Endometrium (tissue), 2 donors: ENCODE measurements around the gene TOLLIP.
A peak's percentile ranks its signal among the peaks of the same experiment; 100 is the strongest.
"Not testable (repeated sequence)": the region's sequence is repeated elsewhere in the genome, so short reads cannot be mapped to it uniquely, and the experiment has no call there.

Experiments
- FAIRE-seq: peaks from 2 replicates; lab custom pipeline; 2012; peaks lifted over from hg19 to GRCh38; lab: Jason Lieb, UNC
- donor health status: control.
- donor health status: control.

Gene TOLLIP

GRCh38 chr11:1343391-1344055 is 34.1 kb upstream of the TOLLIP start:
- FAIRE-seq = no peak

- no peak for FAIRE-seq
Observed at GRCh38 chr11:1342946-1343345, 33.5 kb upstream of the TOLLIP start.

DNA sequence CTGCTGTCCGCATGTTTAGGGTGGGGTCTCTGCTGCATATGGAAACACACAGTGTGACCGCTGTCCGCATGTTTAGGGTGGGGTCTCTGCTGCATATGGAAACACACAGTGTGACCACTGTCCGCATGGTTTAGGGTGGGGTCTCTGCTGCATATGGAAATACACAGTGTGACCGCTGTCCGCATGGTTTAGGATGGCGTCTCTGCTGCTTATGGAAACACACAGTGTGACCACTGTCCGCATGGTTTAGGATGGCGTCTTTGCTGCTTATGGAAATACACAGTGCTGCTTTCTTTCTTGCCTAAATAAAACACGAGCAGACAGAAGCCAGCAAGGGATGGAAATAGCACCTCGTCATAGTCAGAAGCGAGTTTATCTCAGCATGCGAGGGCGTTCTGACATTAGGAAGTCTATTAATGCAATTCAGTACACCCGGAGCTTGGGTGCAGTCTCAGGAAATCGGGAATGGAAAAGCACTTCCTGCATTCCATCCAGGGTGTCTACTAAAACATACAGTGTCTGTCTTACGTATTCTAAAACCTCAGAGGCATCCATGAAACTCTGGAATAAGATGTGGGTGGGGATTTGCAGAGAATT is 32.6 kb upstream of the TOLLIP start:
- FAIRE-seq = no peak

DNA sequence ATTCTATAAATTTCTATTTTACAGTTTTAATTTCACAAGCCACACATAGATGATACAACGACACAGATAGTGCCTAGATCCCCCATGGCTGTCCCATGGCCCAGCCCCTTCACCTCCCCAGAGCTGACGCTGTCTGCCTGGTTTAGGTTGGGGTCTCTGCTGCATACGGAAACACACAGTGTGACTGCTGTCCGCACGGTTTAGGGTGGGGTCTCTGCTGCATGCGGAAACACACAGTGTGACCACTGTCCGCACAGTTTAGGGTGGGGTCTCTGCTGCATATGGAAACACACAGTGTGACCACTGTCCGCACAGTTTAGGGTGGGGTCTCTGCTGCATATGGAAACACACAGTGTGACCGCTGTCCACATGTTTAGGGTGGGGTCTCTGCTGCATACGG is 31.8 kb upstream of the TOLLIP start:
- FAIRE-seq = not testable (repeated sequence)

DNA sequence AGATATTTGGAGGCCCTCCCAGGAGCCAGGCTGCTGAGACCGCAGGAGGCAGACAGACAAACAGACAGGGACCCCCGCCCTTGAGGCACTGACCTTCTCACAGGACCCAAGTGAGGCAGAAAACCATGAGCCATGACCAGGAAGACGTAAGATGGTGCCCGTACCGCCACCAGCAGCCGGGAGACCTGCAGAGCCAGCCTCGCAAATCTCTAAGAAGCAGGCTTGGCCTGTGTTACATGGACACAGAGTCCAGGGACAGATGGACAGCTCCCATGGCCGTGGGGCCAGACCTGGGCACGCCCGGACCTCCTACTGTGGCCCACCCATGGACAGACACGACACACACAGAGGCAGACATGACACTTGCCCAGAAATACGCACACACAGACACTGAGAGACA is 30.7 kb upstream of the TOLLIP start:
- no peak for FAIRE-seq

- FAIRE-seq = no peak
Observed at GRCh38 chr11:1339066-1339675, 29.7 kb upstream of the TOLLIP start.

- FAIRE-seq = no peak
Observed at GRCh38 chr11:1338201-1339065, 29.0 kb upstream of the TOLLIP start.

DNA sequence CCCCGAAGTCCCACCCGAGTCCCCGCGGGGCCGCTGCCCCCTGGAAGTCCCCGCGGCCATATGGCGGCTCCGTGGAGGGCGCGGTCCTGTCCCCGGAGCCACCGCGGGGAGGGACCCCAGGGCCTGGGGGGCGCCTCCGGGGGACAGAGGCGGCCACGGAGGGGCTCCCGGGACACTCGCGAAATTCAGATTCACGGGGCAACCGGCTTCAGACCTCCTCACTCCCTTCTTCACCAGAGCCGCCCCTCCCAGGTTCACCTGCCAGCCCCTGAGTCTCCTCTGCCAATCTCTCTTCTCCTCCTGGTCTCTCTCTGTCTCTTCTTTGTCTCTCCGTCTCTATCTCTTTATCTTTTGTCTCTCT is 28.2 kb upstream of the TOLLIP start:
- FAIRE-seq = no peak

DNA sequence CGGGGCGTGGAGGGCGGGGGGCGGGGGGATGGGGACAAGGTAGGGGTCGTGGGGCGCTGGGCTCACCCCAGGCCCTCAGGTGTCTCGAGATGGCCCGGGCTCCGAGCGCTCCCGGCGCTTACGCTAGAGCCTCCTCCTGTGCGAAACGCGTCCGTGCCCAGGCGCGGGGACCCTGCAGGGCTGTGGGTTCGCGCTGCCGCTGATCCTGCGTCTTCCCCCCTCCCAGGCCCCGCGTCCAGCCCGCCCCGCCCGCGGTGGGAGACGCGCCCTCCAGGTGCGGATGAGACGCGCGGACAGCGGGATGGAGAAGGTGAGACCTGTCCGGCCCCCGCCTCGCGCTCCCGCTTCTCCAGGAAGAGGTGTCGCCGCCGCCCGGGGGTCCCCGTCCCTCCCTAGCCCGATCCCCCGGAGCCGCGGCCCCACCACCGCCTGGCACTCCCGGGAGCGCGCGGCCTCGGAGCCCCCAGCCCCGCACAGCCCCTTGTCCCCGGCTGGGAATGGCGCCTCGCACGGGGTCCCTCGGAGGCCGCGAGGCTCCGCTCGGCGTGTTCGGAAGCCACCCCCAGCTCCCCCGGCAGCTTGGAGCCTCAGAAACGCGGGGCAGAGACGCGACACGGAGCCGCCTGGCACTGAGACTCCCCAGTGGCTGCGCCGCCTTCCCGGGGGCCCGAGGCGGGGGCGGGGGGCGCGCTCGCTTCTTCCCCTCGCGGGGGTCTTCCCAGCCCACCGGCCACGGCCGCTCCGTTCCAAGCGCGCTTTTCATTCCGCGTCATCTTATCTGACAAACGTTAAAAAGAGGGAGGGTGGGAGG is 27.6 kb upstream of the TOLLIP start:
- FAIRE-seq = no peak

DNA sequence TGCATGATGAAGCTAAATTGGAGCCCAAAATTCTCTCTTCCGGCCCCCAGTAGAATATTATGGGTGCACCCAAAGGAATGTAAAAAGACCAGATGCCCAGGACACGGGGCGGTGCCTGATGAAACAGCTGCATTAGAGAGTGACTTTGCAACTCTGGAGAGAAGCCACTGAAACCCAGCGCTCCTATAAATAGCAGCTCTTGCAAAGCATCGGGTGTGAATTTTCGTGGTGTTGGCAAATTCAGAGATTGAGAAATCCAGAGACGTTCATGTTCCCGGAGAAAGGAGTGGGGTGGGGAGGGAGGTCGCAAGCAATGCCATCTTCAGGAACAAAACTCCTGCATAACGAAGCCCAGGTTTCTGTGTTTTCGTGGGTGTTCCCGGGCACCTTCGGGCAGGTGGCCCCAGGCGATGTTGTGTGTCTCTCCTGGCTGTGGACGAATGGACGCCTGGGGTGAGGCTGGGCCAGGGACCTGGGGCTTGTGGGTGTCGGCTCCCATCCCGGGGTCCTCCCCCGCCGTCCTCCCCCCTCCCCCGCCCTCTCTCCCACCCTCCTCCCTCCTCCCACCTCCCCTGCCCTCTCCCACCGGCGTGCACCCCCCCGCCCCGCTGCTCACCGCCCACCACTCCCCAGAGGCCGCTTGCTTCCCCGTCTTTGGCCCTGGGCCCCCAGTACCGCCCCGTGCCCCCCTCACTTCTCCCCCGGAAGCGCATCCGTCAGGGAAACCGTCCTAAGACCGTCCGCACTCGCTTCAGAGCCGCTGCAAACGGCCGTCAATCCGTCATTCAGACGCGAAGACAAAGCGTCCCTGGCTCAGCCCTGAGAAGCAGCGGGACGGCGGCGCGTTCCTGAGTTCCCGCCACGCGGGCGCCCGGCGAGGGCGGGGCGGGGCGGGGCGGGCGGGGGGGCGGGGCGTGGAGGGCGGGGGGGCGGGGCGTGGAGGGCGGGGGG is 26.7 kb upstream of the TOLLIP start:
- no peak for FAIRE-seq

DNA sequence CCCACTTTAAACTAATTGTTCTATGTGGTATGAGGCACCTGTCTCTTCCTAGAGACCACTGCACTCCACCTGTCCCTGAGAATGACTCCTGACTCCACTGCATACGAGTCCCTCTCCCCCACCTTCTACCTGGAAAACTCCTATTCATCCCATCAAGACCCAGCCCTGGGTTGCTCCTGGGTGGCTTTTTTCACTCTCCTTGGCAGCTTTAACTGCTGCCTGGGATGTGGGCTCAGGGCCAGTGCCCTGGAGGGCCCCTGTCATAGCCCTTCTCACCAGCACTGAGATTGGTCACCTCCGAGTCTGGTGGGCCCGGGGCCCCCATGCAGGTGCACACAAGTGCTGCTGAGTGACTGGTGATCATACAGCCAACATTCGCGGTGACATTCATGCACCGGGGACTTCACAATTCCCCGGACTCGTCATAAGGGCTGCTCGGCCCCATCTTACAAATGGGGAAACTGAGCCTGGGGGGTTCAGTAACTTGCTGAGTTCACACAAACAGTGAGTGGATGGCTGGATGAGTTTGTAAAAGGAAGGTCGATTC is 25.9 kb upstream of the TOLLIP start:
- no peak for FAIRE-seq

- no peak for FAIRE-seq
Observed at GRCh38 chr11:1333860-1334259, 24.4 kb upstream of the TOLLIP start.

- no peak for FAIRE-seq
Observed at GRCh38 chr11:1333091-1333772, 23.8 kb upstream of the TOLLIP start.

DNA sequence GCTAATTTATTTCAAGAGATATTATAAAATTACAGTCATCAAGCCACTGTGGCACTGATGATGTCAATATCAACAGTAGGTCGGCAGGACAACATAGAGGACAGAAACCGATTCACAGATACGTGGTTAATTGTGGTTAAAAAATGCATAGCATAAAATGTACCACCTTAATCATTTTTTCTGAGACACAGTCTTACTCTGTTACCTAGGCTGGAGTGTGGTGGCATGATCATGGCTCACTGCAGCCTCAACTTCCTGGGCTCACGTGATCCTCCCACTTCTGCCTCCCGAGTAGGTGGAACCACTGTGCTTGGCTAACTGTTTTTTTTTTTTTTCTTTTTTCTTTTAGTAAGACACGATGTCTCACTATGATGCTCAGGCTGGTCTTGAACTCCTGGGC is 21.0 kb upstream of the TOLLIP start:
- no peak for FAIRE-seq

DNA sequence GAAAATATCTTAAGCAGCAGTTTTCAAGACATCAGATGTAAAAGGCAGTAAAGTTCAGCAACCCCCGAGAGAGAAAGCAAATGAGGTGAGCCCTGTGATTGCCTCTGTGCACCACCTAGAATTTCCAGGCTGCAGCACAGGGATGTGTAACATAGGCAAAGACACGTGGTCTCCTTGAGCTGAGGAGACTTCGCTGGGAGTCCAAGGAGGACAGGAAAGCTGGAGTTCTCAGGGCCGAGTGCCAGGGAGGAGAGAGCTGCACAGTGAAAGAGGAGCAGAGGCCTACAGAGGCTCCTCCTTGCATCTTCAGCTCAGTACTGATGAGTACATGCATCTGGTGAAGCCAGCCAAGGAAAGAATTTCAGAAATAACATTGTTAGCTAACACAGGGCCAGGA is 17.6 kb upstream of the TOLLIP start:
- FAIRE-seq = no peak

- peak; percentile 74 for FAIRE-seq
Observed at GRCh38 chr11:1326435-1327063, 17.1 kb upstream of the TOLLIP start.

GRCh38 chr11:1323774-1324173 is 14.3 kb upstream of the TOLLIP start:
- no peak for FAIRE-seq

GRCh38 chr11:1317993-1318392 is 8.6 kb upstream of the TOLLIP start:
- FAIRE-seq = no peak

DNA sequence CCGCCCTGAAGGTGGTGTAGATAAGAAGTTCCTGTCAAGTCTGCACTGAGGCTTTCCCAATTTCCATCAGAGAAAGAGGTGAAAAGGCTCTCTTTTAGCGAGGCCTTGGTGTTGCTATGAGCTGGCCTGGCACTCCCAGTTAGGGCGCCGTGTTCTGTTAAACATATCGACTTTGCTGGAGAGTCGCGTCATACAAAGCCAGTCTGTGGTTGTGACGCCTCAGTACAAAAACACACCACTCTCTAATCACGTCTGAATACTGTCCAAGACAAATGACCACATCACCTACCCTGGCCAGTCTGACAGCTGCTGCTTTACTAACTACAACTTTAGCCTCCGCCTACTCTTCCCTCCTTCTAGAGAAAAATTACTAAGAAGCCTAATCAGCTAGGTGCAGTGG is 8.0 kb upstream of the TOLLIP start:
- no peak for FAIRE-seq
